ENCODE measurements around the gene RALGPS2.

Gene RALGPS2

GRCh38 chr1:178869119-178869697 is 144.2 kb downstream of the RALGPS2 start:
- DNase-seq: no peak

GRCh38 chr1:178870221-178870620 is 145.2 kb downstream of the RALGPS2 start:
- DNase-seq: no peak

GRCh38 chr1:178870944-178871343 is 145.9 kb downstream of the RALGPS2 start, which contains the start of gene ANGPTL1:
ANGPTL1 (minus strand) TSS chr1:178871077; CDS start chr1:178865776, 5,301 bp downstream.
- DNase-seq: no peak

- no peak for DNase-seq
These were observed 146.7 kb downstream of the RALGPS2 start for GRCh38 chr1:178871551-178872320.

- DNase-seq: no peak
These were observed 149.9 kb downstream of the RALGPS2 start for GRCh38 chr1:178874966-178875365.

GRCh38 chr1:178875936-178876335 is 150.9 kb downstream of the RALGPS2 start:
- DNase-seq: no peak

GRCh38 chr1:178877896-178878295 is 152.9 kb downstream of the RALGPS2 start:
- DNase-seq: no peak

- no peak for DNase-seq
These were observed 156.9 kb downstream of the RALGPS2 start for GRCh38 chr1:178881950-178882349.

GRCh38 chr1:178885869-178886268 is 160.8 kb downstream of the RALGPS2 start:
- no peak for DNase-seq

- DNase-seq: no peak
These were observed 161.5 kb downstream of the RALGPS2 start for GRCh38 chr1:178886551-178886950.

- no peak for DNase-seq
These were observed 170.9 kb downstream of the RALGPS2 start for GRCh38 chr1:178895928-178896327.

- DNase-seq: no peak
These were observed 173.4 kb downstream of the RALGPS2 start for GRCh38 chr1:178898401-178898800.

- DNase-seq: no peak
These were observed 174.4 kb downstream of the RALGPS2 start for GRCh38 chr1:178899402-178899801.

GRCh38 chr1:178901482-178902125 is 176.6 kb downstream of the RALGPS2 start:
- DNase-seq: no peak

GRCh38 chr1:178908358-178908757 is 183.3 kb downstream of the RALGPS2 start:
- no peak for DNase-seq

- DNase-seq: no peak
These were observed 185.0 kb downstream of the RALGPS2 start for GRCh38 chr1:178910023-178910422.

- no peak for DNase-seq
These were observed 187.6 kb downstream of the RALGPS2 start for GRCh38 chr1:178912597-178912996.

- no peak for DNase-seq
These were observed 191.6 kb downstream of the RALGPS2 start for GRCh38 chr1:178916448-178917174.

GRCh38 chr1:178918308-178918707 is 193.3 kb downstream of the RALGPS2 start:
- no peak for DNase-seq

- no peak for DNase-seq
These were observed 193.9 kb downstream of the RALGPS2 start for GRCh38 chr1:178918955-178919354.

GRCh38 chr1:178919581-178919980 is 194.5 kb downstream of the RALGPS2 start:
- no peak for DNase-seq

- no peak for DNase-seq
These were observed 196.5 kb downstream of the RALGPS2 start for GRCh38 chr1:178921499-178921898.

GRCh38 chr1:178923512-178923911 is 198.5 kb downstream of the RALGPS2 start:
- DNase-seq: no peak

Measured in CD4-positive, alpha-beta T cell treated with Interleukin-12 subunit alpha and Interleukin-12 subunit beta, for 1 hour (primary cell).